NB4 (cell line): ENCODE data around the gene ZNF592.

Experiments
- CTCF ChIP-seq: IDR thresholded peaks from one replicate; pipeline ENCODE4 v1.5.1; 2012; ENCODE audit warnings: low read depth, low read length
- POLR2A ChIP-seq: IDR thresholded peaks from 2 replicates; pipeline ENCODE4 v1.6.1; 2011; ENCODE audit warnings: mild to moderate bottlenecking; ENCODE audit not compliant: insufficient read length; ENCODE audit errors: extremely low read depth

- TF ChIP-seq CTCF (no peak), POLR2A (no peak)
Measured at GRCh38 chr15:84833447-84834228, 85.2 kb downstream of the ZNF592 start.
